Spinal cord (tissue), 10 donors: Measurements from ENCODE around the gene COQ9. TPM values are rescaled to one million over a fixed set of nuclear protein-coding genes. Genes with fewer than 3 reads are reported as not detected.

Source experiments
- DNase-seq, 6 donors: peaks; one replicate each; pipeline versions ENCODE4 v3.0.0 to v3.0.0-alpha.2; 2013 to 2015; ENCODE audit warnings: low spot score in 6 of 6, low read depth in 4 of 6
- H3K27ac ChIP-seq: one replicate; pipeline ENCODE4 v1.5.1; 2013; ENCODE audit warnings: low read depth, low read length, control low read depth
- H3K27me3 ChIP-seq: one replicate; pipeline ENCODE4 v1.6.1; 2013; ENCODE audit warnings: low read length; ENCODE audit not compliant: control insufficient read depth, insufficient read depth
- H3K36me3 ChIP-seq: one replicate; pipeline ENCODE4 v1.6.1; 2013; ENCODE audit warnings: low read length; ENCODE audit not compliant: control insufficient read depth, insufficient read depth
- H3K4me1 ChIP-seq: one replicate; pipeline ENCODE4 v1.6.1; 2013; ENCODE audit warnings: low read length; ENCODE audit not compliant: control insufficient read depth, insufficient read depth
- H3K4me3 ChIP-seq: one replicate; pipeline ENCODE4 v1.5.1; 2013; ENCODE audit warnings: low read depth, low read length, control low read depth
- H3K9me3 ChIP-seq: one replicate; pipeline ENCODE4 v1.6.1; 2013; ENCODE audit warnings: low read length; ENCODE audit not compliant: control insufficient read depth, insufficient read depth
- WGBS: methylation state at CpG from one replicate; pipeline ENCODE4 v1.1.5; 2013; ENCODE audit warnings: missing lambda C conversion rate; ENCODE audit not compliant: insufficient coverage; 5-methylcytosine and 5-hydroxymethylcytosine counted together
- polyA plus RNA-seq, 2 donors: library from polyadenylated mRNA; unstranded; fragments of 120-200 nt; gene quantifications; one replicate each; pipeline ENCODE4 v1.2.1, GENCODE V29; 2013; ENCODE audit not compliant: insufficient read length in 2 of 2
- total RNA-seq, 2 donors: library from RNA; depleted of rRNA in 1 of 2; stranded (reverse); fragments of 120-200 nt in 1 of 2; fragments of >200 nt in 1 of 2; gene quantifications; one replicate each; pipeline versions ENCODE4 v1.2.3 to v1.2.4, GENCODE V29; 2013 to 2014
- donor health status: healthy.

COQ9 gene
- total and polyA plus RNA-seq, 4 donors: 35.2 to 79.2 (median 72.4) TPM

GRCh38 chr16:57482845-57483545 lies 35.7 kb downstream of the COQ9 start:
- Histone ChIP-seq H3K36me3 (peaks cover under 1% of the 10 kb centered on the region), H3K27me3 (no peaks in the 10 kb centered on the region), H3K4me1 (peaks cover 59% of the 10 kb centered on the region), H3K9me3 (no peaks in the 10 kb centered on the region), H3K4me3 (no peak overlapping the region), H3K27ac (no peak overlapping the region)
- no peak for DNase-seq
- 91% methylated on average over 6 of the region's 14 CpGs for WGBS

DNA sequence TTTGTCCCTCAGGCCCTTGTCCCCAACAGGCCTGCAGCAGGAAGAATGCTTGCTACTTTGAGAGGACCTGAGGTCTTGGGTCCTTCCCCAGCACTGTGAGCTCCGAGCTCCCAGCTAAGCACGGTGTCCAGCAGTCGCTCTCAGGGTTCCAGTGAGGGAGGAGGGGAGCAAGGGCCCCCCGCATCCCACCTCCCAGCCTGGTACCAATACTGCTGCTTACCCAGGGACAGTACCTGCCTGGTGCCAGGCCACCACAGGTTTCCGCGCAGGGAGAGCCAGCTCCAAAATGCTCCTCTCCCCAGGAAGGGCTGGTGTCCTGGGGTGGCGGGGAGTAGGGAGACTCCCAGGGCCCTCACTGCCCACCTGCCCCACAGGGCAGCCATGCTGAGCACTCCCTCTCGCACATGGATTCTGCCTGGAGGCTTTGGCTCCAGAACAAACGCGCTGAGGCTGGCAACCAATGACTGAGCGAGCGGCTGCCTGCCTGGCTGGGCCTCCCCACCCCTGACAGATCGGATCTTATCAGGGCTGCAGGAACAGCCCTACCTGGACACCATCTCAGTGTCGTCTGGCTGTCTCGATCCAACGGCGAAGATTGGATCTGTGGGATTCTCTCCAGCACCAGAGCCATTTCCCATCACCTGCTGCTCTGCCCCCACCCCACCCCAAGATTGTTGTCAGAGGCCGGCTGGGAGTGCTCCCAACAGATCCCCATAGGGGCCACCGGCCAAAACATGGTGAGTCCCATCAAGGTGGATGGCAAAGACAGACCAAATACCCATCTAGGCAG lies 36.6 kb downstream of the COQ9 start:
- peak in 2 of 6 donors; percentile 28 to 47 for DNase-seq
- H3K27ac ChIP-seq: no peak overlapping the region
- H3K9me3 ChIP-seq: no peaks in the 10 kb centered on the region
- no peak overlapping the region for H3K4me3 ChIP-seq
- peaks cover 50% of the 10 kb centered on the region for H3K4me1 ChIP-seq
- H3K36me3 ChIP-seq: no peaks in the 10 kb centered on the region
- no peaks in the 10 kb centered on the region for H3K27me3 ChIP-seq
- WGBS: 66% methylated on average over 12 of the region's 19 CpGs

DNA sequence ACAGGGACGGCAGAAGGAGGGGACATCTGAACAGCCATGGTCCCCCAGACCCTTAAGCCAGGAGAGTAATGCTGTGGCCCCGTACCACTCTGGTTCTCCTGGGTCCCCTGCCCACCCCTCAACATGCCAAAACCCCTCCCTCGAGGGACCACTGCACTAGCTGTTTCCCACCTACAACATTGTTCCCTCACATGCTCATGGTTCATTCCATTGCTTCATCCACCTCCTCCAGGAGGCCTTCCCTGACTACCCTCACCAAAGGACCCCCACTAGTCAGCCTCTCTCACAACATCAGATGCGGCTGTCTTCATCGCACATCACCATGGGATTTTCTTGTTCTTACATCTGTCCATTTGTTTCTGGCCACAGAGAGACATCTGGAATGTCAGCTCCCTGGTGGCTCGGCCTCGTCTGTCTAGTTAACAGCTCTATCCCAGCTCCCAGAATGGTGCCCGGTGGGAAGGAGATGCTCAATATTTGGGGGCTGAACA lies 37.3 kb downstream of the COQ9 start:
- peaks cover 44% of the 10 kb centered on the region for H3K4me1 ChIP-seq
- H3K27ac ChIP-seq: no peak overlapping the region
- DNase-seq: no peak
- H3K9me3 ChIP-seq: no peaks in the 10 kb centered on the region
- no peaks in the 10 kb centered on the region for H3K27me3 ChIP-seq
- no peak overlapping the region for H3K4me3 ChIP-seq
- 82% methylated on average over 6 of the region's 8 CpGs for WGBS
- H3K36me3 ChIP-seq: no peaks in the 10 kb centered on the region

- H3K4me1 ChIP-seq: peaks cover 36% of the 10 kb centered on the region
- DNase-seq: no peak
- WGBS: 64% methylated on average over 14 of the region's 14 CpGs
- H3K27me3 ChIP-seq: no peaks in the 10 kb centered on the region
- H3K9me3 ChIP-seq: no peaks in the 10 kb centered on the region
- peak overlapping the region; percentile 63 for H3K4me3 ChIP-seq
- no peaks in the 10 kb centered on the region for H3K36me3 ChIP-seq
- H3K27ac ChIP-seq: no peak overlapping the region
These were observed 38.0 kb downstream of the COQ9 start for GRCh38 chr16:57485091-57485915.

DNA sequence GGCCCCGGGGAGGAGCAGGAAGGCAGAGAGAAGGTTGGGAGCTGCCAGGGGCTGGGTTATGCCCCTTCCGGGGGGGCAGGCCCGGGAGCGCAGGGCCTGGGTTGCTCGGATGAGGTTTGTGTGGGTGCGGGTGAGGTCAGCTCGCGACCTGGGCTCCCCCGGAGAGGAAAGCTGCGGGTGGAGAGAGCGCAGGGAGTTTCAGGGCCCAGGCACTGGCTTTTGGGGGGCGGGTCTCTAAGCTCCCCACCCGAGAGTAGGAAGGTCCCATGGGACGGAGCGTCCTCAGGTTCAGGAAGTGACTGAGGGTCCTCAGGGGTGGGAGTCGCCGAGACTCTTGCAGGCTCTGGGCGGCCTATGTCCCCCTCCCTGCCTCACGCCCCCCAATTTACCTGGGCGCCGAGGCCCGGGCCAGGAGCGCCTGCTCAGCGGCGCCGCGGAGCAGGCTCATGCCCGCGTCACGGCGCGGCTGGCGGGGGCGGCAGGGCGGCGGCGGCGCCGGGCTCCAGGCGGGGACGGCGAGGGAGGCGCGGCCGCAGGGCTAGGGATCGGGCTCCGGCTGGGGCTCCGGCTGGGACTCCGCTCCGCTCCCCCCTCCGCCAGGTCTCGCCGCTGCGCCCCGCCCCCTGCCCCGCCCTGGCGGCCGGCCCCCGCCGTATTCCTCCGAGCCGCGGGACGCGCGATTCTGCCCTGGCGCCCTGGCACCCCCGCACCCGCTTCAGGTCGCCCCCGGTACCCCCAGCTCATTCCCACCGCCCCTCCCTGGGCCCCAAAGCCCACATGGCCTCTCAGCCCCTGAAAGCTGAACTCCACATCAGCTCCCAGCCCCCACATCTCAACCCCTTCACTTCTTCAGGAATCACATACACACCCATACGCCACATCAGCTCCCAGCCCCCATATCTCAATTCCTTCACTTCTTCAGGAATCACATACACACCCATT lies 38.9 kb downstream of the COQ9 start, which contains the start of gene DOK4:
TSS of gene DOK4 (minus strand) at position 578 of the 942 bp plus-strand sequence. CDS start 6,986 bp downstream, outside the sequence.
- DNase-seq: peak in 4 of 6 donors; percentile 38 to 85 (median 64)
- WGBS: under 1% methylated on average over 73 of the region's 73 CpGs
- Histone ChIP-seq H3K4me3 (peak within 1 kb of the TSS; percentile 63), H3K36me3 (no peaks in the 10 kb centered on the region), H3K9me3 (no peaks in the 10 kb centered on the region), H3K27me3 (no peaks in the 10 kb centered on the region), H3K4me1 (peaks cover 28% of the 10 kb centered on the region), H3K27ac (no peak within 1 kb of the TSS)

DNA sequence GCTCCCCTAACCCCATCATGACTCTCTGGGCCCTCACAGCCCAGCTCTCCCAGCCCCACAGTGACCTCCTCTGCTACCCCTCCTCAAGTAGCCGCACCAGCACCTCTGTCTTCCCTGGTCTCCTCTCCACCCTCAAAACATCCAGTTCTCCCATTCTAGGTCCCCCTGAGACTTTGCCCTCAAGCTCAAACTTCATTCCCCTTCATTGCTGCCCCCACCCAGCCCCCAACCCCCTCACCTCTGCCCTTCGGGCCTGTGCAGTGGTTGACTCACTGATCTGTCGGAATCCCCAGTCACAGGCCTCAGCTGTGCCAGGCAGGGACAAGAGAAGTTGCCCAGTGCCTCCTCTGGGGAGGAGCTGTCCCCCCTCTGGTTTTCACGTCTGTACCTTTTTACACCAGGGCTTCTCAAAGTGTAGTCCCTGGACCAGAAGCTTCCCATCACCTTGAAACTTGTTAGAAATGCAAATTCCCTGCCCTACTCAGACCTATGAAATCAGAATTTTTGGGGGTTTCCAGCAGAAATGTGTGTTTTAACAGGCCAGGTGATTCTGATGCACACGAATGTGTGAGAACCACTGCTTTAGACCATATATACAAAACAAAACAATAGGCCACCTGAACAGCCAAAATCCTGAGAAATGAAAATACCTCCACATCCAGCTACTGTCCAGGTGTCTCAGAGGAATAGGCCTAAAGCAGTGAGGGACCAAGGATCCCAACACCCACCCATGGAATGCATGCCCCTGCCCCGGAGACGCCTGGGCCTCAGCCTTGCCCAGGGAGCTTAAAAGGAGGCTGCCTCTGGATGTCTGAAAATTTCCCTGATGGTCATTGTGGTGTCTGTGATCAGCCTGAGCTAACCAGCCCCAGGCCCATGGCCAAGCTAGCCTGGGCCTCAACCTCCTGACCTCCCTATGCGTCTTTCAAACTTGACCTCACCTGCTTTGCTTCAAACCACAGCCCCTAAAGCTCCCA lies 39.9 kb downstream of the COQ9 start:
- Histone ChIP-seq H3K27me3 (no peaks in the 10 kb centered on the region), H3K27ac (no peak overlapping the region), H3K4me1 (peaks cover 28% of the 10 kb centered on the region), H3K9me3 (no peaks in the 10 kb centered on the region), H3K4me3 (peak overlapping the region; percentile 44), H3K36me3 (no peaks in the 10 kb centered on the region)
- 73% methylated on average over 6 of the region's 8 CpGs for WGBS
- no peak for DNase-seq

- Histone ChIP-seq H3K36me3 (no peaks in the 10 kb centered on the region), H3K27me3 (no peaks in the 10 kb centered on the region), H3K4me1 (peaks cover 21% of the 10 kb centered on the region), H3K27ac (no peak overlapping the region), H3K4me3 (no peak overlapping the region), H3K9me3 (no peaks in the 10 kb centered on the region)
- no peak for DNase-seq
- WGBS: 84% methylated on average over 3 of the region's 5 CpGs
These were observed 42.0 kb downstream of the COQ9 start for GRCh38 chr16:57489229-57489628.

DNA sequence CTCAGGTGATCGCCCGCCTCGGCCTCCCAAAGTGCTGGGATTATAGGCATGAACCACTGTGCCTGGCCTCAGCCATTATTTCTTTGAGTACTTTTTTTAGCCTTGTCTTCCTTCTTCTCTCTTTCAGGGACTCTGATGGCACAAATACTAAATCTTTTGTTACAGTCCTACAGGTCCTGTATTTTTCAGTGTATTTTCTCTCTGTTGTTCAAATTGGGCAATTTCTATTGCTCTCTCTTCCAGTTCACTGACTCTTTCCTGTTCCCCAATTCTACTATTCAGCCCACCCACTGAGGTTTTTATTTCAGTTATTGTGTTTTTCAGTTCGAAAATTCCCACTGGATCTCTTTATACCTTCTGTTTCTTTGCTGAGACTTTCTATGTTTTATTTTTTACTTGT lies 46.5 kb downstream of the COQ9 start:
- no peak for DNase-seq
- Histone ChIP-seq H3K4me1 (peaks cover 4% of the 10 kb centered on the region), H3K36me3 (no peaks in the 10 kb centered on the region), H3K9me3 (no peaks in the 10 kb centered on the region), H3K27ac (no peak overlapping the region), H3K27me3 (no peaks in the 10 kb centered on the region), H3K4me3 (no peak overlapping the region)
- 83% methylated on average over 3 of the region's 4 CpGs for WGBS
